Stimulated activated CD8-positive, alpha-beta memory T cell treated with anti-CD3 and anti-CD28 coated beads, Interleukin-15, amount 100 ng/mL, for 1 hour (primary cell): ENCODE data around the gene RPS3A.
"Not testable (repeated sequence)": the region's sequence is repeated elsewhere in the genome, so short reads cannot be mapped to it uniquely, and the experiment has no call there.

Experiments used
- DNase-seq: peaks from one replicate; pipeline ENCODE4 v3.0.0-alpha.2; 2020; ENCODE audit warnings: low read depth

The RPS3A gene

GRCh38 chr4:151099229-151099975 is at the start of gene RPS3A:
Gene RPS3A, plus strand, starts transcription at chr4:151099628. Its CDS starts 25 bp downstream, at chr4:151099653.
- DNase-seq: peak; percentile 96

GRCh38 chr4:151052785-151053184 is 46.6 kb upstream of the RPS3A start:
- no peak for DNase-seq

GRCh38 chr4:151055539-151055938 is 43.9 kb upstream of the RPS3A start:
- DNase-seq: no peak

- DNase-seq: not testable (repeated sequence)
Observed at GRCh38 chr4:151063143-151063542, 36.3 kb upstream of the RPS3A start.

GRCh38 chr4:151067316-151067970 is 32.0 kb upstream of the RPS3A start:
- no peak for DNase-seq

GRCh38 chr4:151074416-151074916 is 25.0 kb upstream of the RPS3A start:
- no peak for DNase-seq

GRCh38 chr4:151077978-151078377 is 21.4 kb upstream of the RPS3A start:
- DNase-seq: not testable (repeated sequence)

GRCh38 chr4:151087467-151087866 is 12.0 kb upstream of the RPS3A start:
- no peak for DNase-seq

GRCh38 chr4:151091047-151091446 is 8.4 kb upstream of the RPS3A start:
- DNase-seq: no peak

GRCh38 chr4:151092488-151092887 is 6.9 kb upstream of the RPS3A start:
- no peak for DNase-seq

GRCh38 chr4:151093203-151093602 is 6.2 kb upstream of the RPS3A start:
- DNase-seq: no peak

- no peak for DNase-seq
Observed at GRCh38 chr4:151094290-151094751, 5.1 kb upstream of the RPS3A start.

- no peak for DNase-seq
Observed at GRCh38 chr4:151095142-151095541, 4.3 kb upstream of the RPS3A start.

GRCh38 chr4:151097759-151098158 is 1.7 kb upstream of the RPS3A start:
- no peak for DNase-seq

- DNase-seq: no peak
Observed at GRCh38 chr4:151098979-151099228, 524 bp upstream of the RPS3A start.

- no peak for DNase-seq
Observed at GRCh38 chr4:151099976-151100417, 569 bp downstream of the RPS3A start.

GRCh38 chr4:151100531-151100930 is 1.1 kb downstream of the RPS3A start:
- DNase-seq: no peak

- DNase-seq: no peak
Observed at GRCh38 chr4:151103758-151104157, 4.3 kb downstream of the RPS3A start.

GRCh38 chr4:151104621-151105020 is 5.2 kb downstream of the RPS3A start:
- no peak for DNase-seq

- no peak for DNase-seq
Observed at GRCh38 chr4:151105454-151106032, 6.1 kb downstream of the RPS3A start.

- DNase-seq: no peak
Observed at GRCh38 chr4:151107063-151107462, 7.6 kb downstream of the RPS3A start.

- no peak for DNase-seq
Observed at GRCh38 chr4:151110236-151110635, 10.8 kb downstream of the RPS3A start.

- DNase-seq: no peak
Observed at GRCh38 chr4:151114338-151114737, 14.9 kb downstream of the RPS3A start.
